ENCODE measurements around the gene TWF2. TPM values are rescaled to one million over a fixed set of nuclear protein-coding genes. Genes with fewer than 3 reads are reported as not detected.

TWF2 gene
- total and polyA plus RNA-seq, 2 experiments from 2014 or later, result 42.3 to 53.0 TPM

DNA sequence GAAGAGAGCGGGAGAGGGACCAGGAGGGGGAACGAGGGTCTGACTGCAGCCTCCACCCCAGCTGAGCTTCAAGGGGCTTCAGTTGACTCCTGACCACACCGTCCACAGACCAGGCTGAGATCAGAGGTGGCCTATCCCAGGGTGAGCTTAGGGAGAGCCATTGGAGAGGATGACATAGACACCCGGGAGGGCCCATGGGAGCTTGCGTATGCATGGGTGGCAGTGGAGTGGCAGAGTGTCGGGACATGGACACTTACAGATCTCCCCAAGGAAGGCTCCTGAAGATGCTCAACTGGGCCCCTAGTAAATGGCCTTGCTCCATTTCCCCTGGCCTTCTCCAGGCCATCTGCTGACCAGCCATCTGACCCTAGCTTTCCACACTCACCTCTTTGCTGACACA is 53.6 kb downstream of the TWF2 start:
- H3K36me3 ChIP-seq, result no peaks in the 10 kb centered on the region
- H3K27ac ChIP-seq, result no peak overlapping the region
- no peaks in the 10 kb centered on the region for H3K9me3 ChIP-seq (ENCODE audit: low read depth)
- H3K4me3 ChIP-seq, result no peak overlapping the region
- peaks cover 15% of the 10 kb centered on the region for H3K4me1 ChIP-seq (ENCODE audit: low read depth)
- no peaks in the 10 kb centered on the region for H3K27me3 ChIP-seq
- DNase-seq (ENCODE audit: low read depth in 1 of 2, low spot score in 1 of 2), result no peak
- no peak for TF ChIP-seq CTCF (IDR thresholded peaks at IDR 0.05; ENCODE audit: low read depth, low read length)

- Histone ChIP-seq H3K27ac (no peak overlapping the region), H3K4me3 (no peak overlapping the region), H3K36me3 (no peaks in the 10 kb centered on the region), H3K9me3 (ENCODE audit: low read depth) (no peaks in the 10 kb centered on the region), H3K27me3 (no peaks in the 10 kb centered on the region), H3K4me1 (ENCODE audit: low read depth) (peaks cover 15% of the 10 kb centered on the region)
- no peak for TF ChIP-seq CTCF (IDR thresholded peaks at IDR 0.05; ENCODE audit: low read depth, low read length)
- DNase-seq (ENCODE audit: low read depth in 1 of 2, low spot score in 1 of 2), result no peak
These were observed 54.3 kb downstream of the TWF2 start for GRCh38 chr3:52184690-52185089.

GRCh38 chr3:52183786-52184445 is 55.0 kb downstream of the TWF2 start:
- Histone ChIP-seq H3K27ac (no peak overlapping the region), H3K27me3 (no peaks in the 10 kb centered on the region), H3K9me3 (ENCODE audit: low read depth) (no peaks in the 10 kb centered on the region), H3K4me1 (ENCODE audit: low read depth) (peaks cover 12% of the 10 kb centered on the region), H3K4me3 (no peak overlapping the region), H3K36me3 (no peaks in the 10 kb centered on the region)
- no peak for DNase-seq (ENCODE audit: low read depth in 1 of 2, low spot score in 1 of 2)
- TF ChIP-seq CTCF (IDR thresholded peaks at IDR 0.05; ENCODE audit: low read depth, low read length), result no peak

GRCh38 chr3:52182691-52183090 is 56.3 kb downstream of the TWF2 start:
- TF ChIP-seq CTCF (IDR thresholded peaks at IDR 0.05; ENCODE audit: low read depth, low read length), result no peak

DNA sequence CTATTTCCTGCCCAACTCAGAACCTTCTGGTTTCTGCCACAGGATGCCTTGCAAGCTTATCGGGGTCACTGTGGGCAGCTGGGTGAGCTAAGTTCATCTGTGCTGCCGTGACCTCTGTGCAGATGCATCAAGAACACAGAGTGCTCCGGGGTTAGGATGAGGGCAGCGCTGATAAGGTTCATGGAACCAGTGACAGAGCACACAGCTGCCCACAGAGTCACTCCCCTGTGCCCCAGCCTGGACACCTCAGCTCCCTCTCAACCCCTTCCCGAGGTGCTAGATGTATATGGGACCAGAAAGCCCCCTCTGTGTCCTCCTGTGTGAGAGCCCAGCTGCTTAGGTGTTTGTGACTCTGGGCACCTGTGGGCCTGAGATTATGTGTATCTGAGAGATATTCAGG is 56.8 kb downstream of the TWF2 start:
- Histone ChIP-seq H3K36me3 (no peaks in the 10 kb centered on the region), H3K4me1 (ENCODE audit: low read depth) (peaks cover 12% of the 10 kb centered on the region), H3K27me3 (no peaks in the 10 kb centered on the region), H3K9me3 (ENCODE audit: low read depth) (no peaks in the 10 kb centered on the region), H3K4me3 (no peak overlapping the region), H3K27ac (no peak overlapping the region)
- TF ChIP-seq CTCF (IDR thresholded peaks at IDR 0.05; ENCODE audit: low read depth, low read length), result no peak
- no peak for DNase-seq (ENCODE audit: low read depth in 1 of 2, low spot score in 1 of 2)

More at GRCh38 chr3:52182691-52183090, 56.3 kb downstream of the TWF2 start:
- no peak overlapping the region for H3K4me3 ChIP-seq
- no peaks in the 10 kb centered on the region for H3K36me3 ChIP-seq
- no peak for DNase-seq (ENCODE audit: low read depth in 1 of 2, low spot score in 1 of 2)
- H3K27me3 ChIP-seq, result no peaks in the 10 kb centered on the region
- peaks cover 12% of the 10 kb centered on the region for H3K4me1 ChIP-seq (ENCODE audit: low read depth)
- no peaks in the 10 kb centered on the region for H3K9me3 ChIP-seq (ENCODE audit: low read depth)
- H3K27ac ChIP-seq, result no peak overlapping the region

Data from cardiac muscle cell (in vitro differentiated cells and primary cell).